IPS-NIHi7 (cell line): ENCODE data around the gene CXorf49B.

ENCODE experiments used
- DNase-seq: peaks from one replicate; pipeline ENCODE4 v3.0.0; 2012; ENCODE audit warnings: mixed read lengths; ENCODE audit errors: extremely low spot score

Gene CXorf49B

DNA sequence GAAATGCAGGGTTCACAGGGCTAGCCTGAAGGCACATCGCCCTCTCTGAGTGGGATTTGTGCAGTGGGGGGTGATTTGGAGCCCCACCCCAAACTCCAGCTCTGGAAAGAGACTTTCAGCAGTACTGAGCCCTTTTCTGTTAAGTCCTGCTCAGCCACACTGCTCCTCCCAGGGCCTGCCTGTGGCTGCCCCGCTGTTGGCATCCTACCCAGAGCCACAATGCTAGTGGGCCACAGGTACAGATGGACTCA lies 52.7 kb downstream of the CXorf49B start:
- DNase-seq: no peak
